Adrenal gland (tissue), 12 donors: ENCODE measurements around the gene RAB41. TPM values are rescaled to one million over a fixed set of nuclear protein-coding genes. Genes with fewer than 3 reads are reported as not detected.

Experiments used
- DNase-seq, 7 donors: peaks; one replicate each; pipeline ENCODE4 v3.0.0-alpha.2; 2019 to 2020
- H3K27ac ChIP-seq, 5 donors: fragments of 200-600 bp; sonication (generic) in 4 of 5; 1 replicate in 3 of 5; 2 replicates in 2 of 5; pipeline versions ENCODE4 v1.5.1 to v1.8.0; 2016 to 2020; ENCODE audit warnings: mild to moderate bottlenecking in 1 of 5
- H3K27me3 ChIP-seq: fragments of 200-600 bp; 2 replicates; pipeline ENCODE4 v1.8.0; 2021
- H3K36me3 ChIP-seq, 2 donors: fragments of 200-600 bp; replicated peaks in 1 of 2; 1 replicate in 1 of 2; 2 replicates in 1 of 2; pipeline versions ENCODE4 v1.5.1 to v1.8.0; 2018 to 2022
- H3K4me1 ChIP-seq, 2 donors: fragments of 200-600 bp; replicated peaks in 1 of 2; 1 replicate in 1 of 2; 2 replicates in 1 of 2; pipeline versions ENCODE4 v1.5.1 to v1.8.0; 2018 to 2021
- H3K4me3 ChIP-seq, 4 donors: fragments of 200-600 bp; sonication (generic) in 3 of 4; one replicate each; pipeline ENCODE4 v1.5.1; 2016 to 2018
- H3K9me3 ChIP-seq, 3 donors: fragments of 200-600 bp; sonication (generic) in 1 of 3; replicated peaks in 1 of 3; 1 replicate in 2 of 3; 2 replicates in 1 of 3; pipeline versions ENCODE4 v1.5.1 to v1.8.0; 2016 to 2021
- CTCF ChIP-seq, 6 experiments: fragments of 450-650 bp in 4 of 6; fragments of 200-600 bp in 2 of 6; sonication (generic) in 1 of 6; IDR thresholded peaks; 1 replicate in 5 of 6; 2 replicates in 1 of 6; pipeline versions ENCODE4 v1.5.1 to v1.8.0; 2016 to 2021; ENCODE audit warnings: antibody characterized with exemption in 6 of 6, mild to moderate bottlenecking in 2 of 6, moderate library complexity in 1 of 6
- POLR2A ChIP-seq, 2 donors: fragments of 450-650 bp; IDR thresholded peaks; one replicate each; pipeline ENCODE4 v1.6.1; 2017; ENCODE audit warnings: antibody characterized with exemption in 2 of 2, mild to moderate bottlenecking in 2 of 2, moderate library complexity in 1 of 2
- WGBS, 4 donors: extraction: QIAGEN DNeasy Blood & Tissue Kit in 2 of 4; methylation state at CpG; one replicate each; pipeline versions ENCODE4 v1.1.5 to v1.1.7; 2013 to 2017; 5-methylcytosine and 5-hydroxymethylcytosine counted together
- intact Hi-C, 2 donors: fragments of 100-400 bp; cut with DNase I; formaldehyde crosslinking; loops; one replicate each; pipeline versions ENCODE4 v1.14.1 to v1.15.0; 2022 to 2023
- polyA plus RNA-seq, 3 donors: library from polyadenylated mRNA; stranded (reverse); fragments of 200-250 nt in 2 of 3; fragments of 350-450 nt in 1 of 3; fragmentation: Illumina TruSeq in 1 of 3; extraction: RNeasy Lipid Tissue Mini Kit (QIAGEN cat#74804) in 1 of 3; gene quantifications; one replicate each; pipeline ENCODE4 v1.2.3, GENCODE V29; 2013 to 2014
- total RNA-seq, 9 donors: library from RNA; depleted of rRNA in 4 of 9; stranded (reverse); fragments of >200 nt in 4 of 9; fragments of 120-200 nt in 1 of 9; fragmentation: NEBNext Ultra II Directional in 1 of 9; extraction: Animal tissue kit (Norgen Biotek cat#: 25700) in 1 of 9; gene quantifications; one replicate each; pipeline versions ENCODE4 v1.1.0 to v1.2.4, GENCODE V29; 2013 to 2023
- donor health status: healthy with polysubstance abuse.
- donor health status: Bipolar disorder and iron deficiency.
- donor health status: DM: yes; HTN: yes; CAD: no.
- donor health status: DM: no; HTN: no; CAD: no.
- donor health status: DM: no; HTN: no; CAD: no.
- donor health status: DM: yes; HTN: yes; CAD: no.

Gene RAB41
- total and polyA plus RNA-seq, 12 donors: not detected

- no peak for DNase-seq
- no peak for TF ChIP-seq POLR2A (IDR thresholded peaks at IDR 0.05)
- TF ChIP-seq CTCF (IDR thresholded peaks at IDR 0.05): no peak
- H3K9me3 ChIP-seq: no peaks in the 10 kb centered on the region
- H3K4me1 ChIP-seq: no peaks in the 10 kb centered on the region
- H3K27me3 ChIP-seq: peaks cover 5% of the 10 kb centered on the region
- intact Hi-C loops: no loop called here
- no peak overlapping the region for H3K27ac ChIP-seq
- no peaks in the 10 kb centered on the region for H3K36me3 ChIP-seq
- WGBS, 4 donors: 57 to 88% (median 79%) methylated on average over 1 of the region's 1 CpG
- no peak overlapping the region for H3K4me3 ChIP-seq
Observed at GRCh38 chrX:70254063-70254400, 27.9 kb upstream of the RAB41 start.

GRCh38 chrX:70254909-70255308 lies 27.1 kb upstream of the RAB41 start:
- 83 to 96% (median 90%) methylated on average over 3 of the region's 3 CpGs for WGBS, 4 donors
- H3K9me3 ChIP-seq: no peaks in the 10 kb centered on the region
- no peak for DNase-seq
- no peaks in the 10 kb centered on the region for H3K4me1 ChIP-seq
- intact Hi-C loops: no loop called here
- TF ChIP-seq POLR2A (IDR thresholded peaks at IDR 0.05) (no peak), CTCF (IDR thresholded peaks at IDR 0.05) (no peak)
- H3K27ac ChIP-seq: no peak overlapping the region
- H3K36me3 ChIP-seq: no peaks in the 10 kb centered on the region
- peaks cover 5% of the 10 kb centered on the region for H3K27me3 ChIP-seq
- H3K4me3 ChIP-seq: no peak overlapping the region

GRCh38 chrX:70255452-70255851 lies 26.5 kb upstream of the RAB41 start:
- no peak for TF ChIP-seq POLR2A (IDR thresholded peaks at IDR 0.05)
- TF ChIP-seq CTCF (IDR thresholded peaks at IDR 0.05): no peak

GRCh38 chrX:70257423-70258288 lies 24.3 kb upstream of the RAB41 start:
- DNase-seq: no peak
- TF ChIP-seq POLR2A (IDR thresholded peaks at IDR 0.05): no peak
- TF ChIP-seq CTCF (IDR thresholded peaks at IDR 0.05): no peak
- no peaks in the 10 kb centered on the region for H3K9me3 ChIP-seq
- peaks cover 5% of the 10 kb centered on the region for H3K27me3 ChIP-seq
- no peaks in the 10 kb centered on the region for H3K4me1 ChIP-seq
- WGBS, 4 donors: 60 to 80% (median 68%) methylated on average over 5 of the region's 5 CpGs
- H3K27ac ChIP-seq: no peak overlapping the region
- H3K4me3 ChIP-seq: no peak overlapping the region
- no peaks in the 10 kb centered on the region for H3K36me3 ChIP-seq
- intact Hi-C loops: no loop called here

More at GRCh38 chrX:70255452-70255851, 26.5 kb upstream of the RAB41 start:
- 79 to 95% (median 87%) methylated on average over 2 of the region's 2 CpGs for WGBS, 4 donors
- intact Hi-C loops: no loop called here
- DNase-seq: no peak
- Histone ChIP-seq H3K27ac (no peak overlapping the region), H3K36me3 (no peaks in the 10 kb centered on the region), H3K4me3 (no peak overlapping the region), H3K27me3 (peaks cover 5% of the 10 kb centered on the region), H3K4me1 (no peaks in the 10 kb centered on the region), H3K9me3 (no peaks in the 10 kb centered on the region)
